GM10266 (cell line): ENCODE data around the gene GRIN1.

ENCODE experiments used
- DNase-seq: peaks from one replicate; pipeline ENCODE4 v3.0.0; 2012; ENCODE audit errors: extremely low spot score
- CTCF ChIP-seq: IDR thresholded peaks from 2 replicates; pipeline ENCODE4 v1.5.1; 2012; ENCODE audit warnings: mild to moderate bottlenecking, low read depth; ENCODE audit not compliant: control insufficient read depth, insufficient read depth; ENCODE audit errors: missing control alignments

The GRIN1 gene

GRCh38 chr9:137164370-137165249, 25.7 kb downstream of the GRIN1 start:
- no peak for DNase-seq
- TF ChIP-seq CTCF, result no peak

- no peak for TF ChIP-seq CTCF
Measured at GRCh38 chr9:137165250-137165836, 26.4 kb downstream of the GRIN1 start.

GRCh38 chr9:137166380-137167229, 27.7 kb downstream of the GRIN1 start:
- DNase-seq, result no peak
- no peak for TF ChIP-seq CTCF

More at GRCh38 chr9:137165250-137165836, 26.4 kb downstream of the GRIN1 start:
- no peak for DNase-seq

- no peak for TF ChIP-seq CTCF
- no peak for DNase-seq
Measured at GRCh38 chr9:137167277-137167746, 28.4 kb downstream of the GRIN1 start.

GRCh38 chr9:137167747-137168572, 29.0 kb downstream of the GRIN1 start:
- DNase-seq, result peak; percentile 75
- TF ChIP-seq CTCF, result no peak

GRCh38 chr9:137168573-137168903, 29.6 kb downstream of the GRIN1 start:
- no peak for DNase-seq
- TF ChIP-seq CTCF, result no peak
